HG02610 (cell line): ENCODE data around the gene WWOX.

Experiments used
- ATAC-seq: cut with Tn5 transposase; IDR thresholded peaks from one replicate; pipeline ENCODE4 v1.9.1; 2021; ENCODE audit warnings: mild to moderate bottlenecking, moderate library complexity; ENCODE audit not compliant: unreplicated experiment

Gene WWOX

GRCh38 chr16:79165079-79165478, 1065.6 kb downstream of the WWOX start:
- no peak for ATAC-seq

GRCh38 chr16:79165506-79165905, 1066.1 kb downstream of the WWOX start:
- ATAC-seq = no peak

GRCh38 chr16:79167893-79168292, 1068.4 kb downstream of the WWOX start:
- no peak for ATAC-seq

- ATAC-seq = no peak
Measured at GRCh38 chr16:79168321-79168720, 1068.9 kb downstream of the WWOX start.

GRCh38 chr16:79169239-79169638, 1069.8 kb downstream of the WWOX start:
- no peak for ATAC-seq

- no peak for ATAC-seq
Measured at GRCh38 chr16:79170555-79171246, 1071.2 kb downstream of the WWOX start.

GRCh38 chr16:79171504-79171903, 1072.0 kb downstream of the WWOX start:
- no peak for ATAC-seq

- no peak for ATAC-seq
Measured at GRCh38 chr16:79171931-79172705, 1072.7 kb downstream of the WWOX start.

- no peak for ATAC-seq
Measured at GRCh38 chr16:79172976-79173500, 1073.6 kb downstream of the WWOX start.

- ATAC-seq = no peak
Measured at GRCh38 chr16:79173919-79174318, 1074.5 kb downstream of the WWOX start.

- no peak for ATAC-seq
Measured at GRCh38 chr16:79175286-79176057, 1076.0 kb downstream of the WWOX start.

GRCh38 chr16:79177018-79177417, 1077.6 kb downstream of the WWOX start:
- peak; percentile 79 for ATAC-seq

GRCh38 chr16:79181419-79181818, 1082.0 kb downstream of the WWOX start:
- no peak for ATAC-seq

GRCh38 chr16:79182616-79183015, 1083.2 kb downstream of the WWOX start:
- ATAC-seq = no peak

GRCh38 chr16:79183571-79183970, 1084.1 kb downstream of the WWOX start:
- no peak for ATAC-seq

GRCh38 chr16:79184464-79185030, 1085.1 kb downstream of the WWOX start:
- no peak for ATAC-seq

- no peak for ATAC-seq
Measured at GRCh38 chr16:79185711-79186110, 1086.3 kb downstream of the WWOX start.

GRCh38 chr16:79186196-79186595, 1086.7 kb downstream of the WWOX start:
- ATAC-seq = no peak

GRCh38 chr16:79188115-79188738, 1088.8 kb downstream of the WWOX start:
- no peak for ATAC-seq

GRCh38 chr16:79188739-79189122, 1089.3 kb downstream of the WWOX start:
- no peak for ATAC-seq

- no peak for ATAC-seq
Measured at GRCh38 chr16:79190542-79190941, 1091.1 kb downstream of the WWOX start.
